SJSA1 (cell line): ENCODE results near the gene FTCD. TPM values are rescaled to one million over a fixed set of nuclear protein-coding genes. Genes with fewer than 3 reads are reported as not detected.
A peak's percentile ranks its signal among the peaks of the same experiment; 100 is the strongest.

ENCODE experiments used
- DNase-seq, 2 experiments: peaks; one replicate each; pipeline ENCODE4 v3.0.0-alpha.2; 2015 to 2020; ENCODE audit warnings: low spot score in 2 of 2, low read depth in 1 of 2
- H3K27ac ChIP-seq: fragments of 250-450 bp; sonication (Bioruptor Pico); 2 replicates; pipeline ENCODE4 v1.5.1; 2020; ENCODE audit warnings: mild to moderate bottlenecking, moderate library complexity
- H3K27me3 ChIP-seq: fragments of 250-450 bp; sonication (Bioruptor Pico); replicated peaks from 2 replicates; pipeline ENCODE4 v1.5.1; 2020; ENCODE audit warnings: mild to moderate bottlenecking, moderate library complexity
- H3K36me3 ChIP-seq: fragments of 250-450 bp; sonication (Bioruptor Pico); 2 replicates; pipeline ENCODE4 v1.5.1; 2020; ENCODE audit warnings: mild to moderate bottlenecking
- H3K4me1 ChIP-seq: fragments of 250-450 bp; sonication (Bioruptor Pico); replicated peaks from 2 replicates; pipeline ENCODE4 v1.6.1; 2021; ENCODE audit warnings: mild to moderate bottlenecking
- H3K4me3 ChIP-seq: fragments of 250-450 bp; sonication (Bioruptor Pico); 2 replicates; pipeline ENCODE4 v1.5.1; 2020; ENCODE audit warnings: mild to moderate bottlenecking
- H3K9me3 ChIP-seq: fragments of 250-450 bp; sonication (Bioruptor Pico); replicated peaks from 2 replicates; pipeline ENCODE4 v1.5.1; 2020; ENCODE audit warnings: mild to moderate bottlenecking
- total RNA-seq: library from RNA; depleted of rRNA; stranded (reverse); fragments of >200 nt; shearing (Covaris generic); gene quantifications from 2 replicates; pipeline ENCODE4 v1.2.3, GENCODE V29; 2014

FTCD gene
- total RNA-seq, 1 experiment from 2014 or later, result not detected

GRCh38 chr21:46157396-46157986, 2.1 kb upstream of the FTCD start:
- Histone ChIP-seq H3K27ac (no peak overlapping the region), H3K27me3 (peaks cover 12% of the 10 kb centered on the region), H3K4me3 (no peak overlapping the region), H3K36me3 (no peaks in the 10 kb centered on the region), H3K9me3 (no peaks in the 10 kb centered on the region), H3K4me1 (peaks cover 7% of the 10 kb centered on the region)
- no peak for DNase-seq

GRCh38 chr21:46156678-46157077, 1.3 kb upstream of the FTCD start:
- Histone ChIP-seq H3K27ac (no peak overlapping the region), H3K36me3 (no peaks in the 10 kb centered on the region), H3K27me3 (peaks cover 7% of the 10 kb centered on the region), H3K4me3 (no peak overlapping the region), H3K9me3 (no peaks in the 10 kb centered on the region), H3K4me1 (peaks cover 7% of the 10 kb centered on the region)
- no peak for DNase-seq

- Histone ChIP-seq H3K4me1 (peaks cover 7% of the 10 kb centered on the region), H3K27me3 (peaks cover 3% of the 10 kb centered on the region), H3K9me3 (no peaks in the 10 kb centered on the region), H3K4me3 (no peak overlapping the region), H3K36me3 (no peaks in the 10 kb centered on the region), H3K27ac (no peak overlapping the region)
- DNase-seq, result no peak
These were observed 933 bp upstream of the FTCD start for GRCh38 chr21:46156378-46156645.

GRCh38 chr21:46154955-46155513, 345 bp downstream of the FTCD start:
- peaks cover 7% of the 10 kb centered on the region for H3K4me1 ChIP-seq
- no peaks in the 10 kb centered on the region for H3K27me3 ChIP-seq
- no peak for DNase-seq
- no peak overlapping the region for H3K27ac ChIP-seq
- H3K36me3 ChIP-seq, result no peaks in the 10 kb centered on the region
- H3K9me3 ChIP-seq, result no peaks in the 10 kb centered on the region
- H3K4me3 ChIP-seq, result no peak overlapping the region

GRCh38 chr21:46154155-46154954, 1.0 kb downstream of the FTCD start:
- H3K27ac ChIP-seq, result no peak overlapping the region
- H3K4me3 ChIP-seq, result no peak overlapping the region
- no peaks in the 10 kb centered on the region for H3K36me3 ChIP-seq
- H3K27me3 ChIP-seq, result no peaks in the 10 kb centered on the region
- peaks cover 7% of the 10 kb centered on the region for H3K4me1 ChIP-seq
- no peaks in the 10 kb centered on the region for H3K9me3 ChIP-seq
- peak in 1 of 2 experiments; percentile 44 for DNase-seq

GRCh38 chr21:46153247-46154154, 1.9 kb downstream of the FTCD start:
- Histone ChIP-seq H3K27me3 (no peaks in the 10 kb centered on the region), H3K4me3 (no peak overlapping the region)
- DNase-seq, result peak; percentile 34 to 65

GRCh38 chr21:46152927-46153246, 2.5 kb downstream of the FTCD start:
- H3K4me3 ChIP-seq, result no peak overlapping the region
- peaks cover 7% of the 10 kb centered on the region for H3K4me1 ChIP-seq
- no peak for DNase-seq
- no peaks in the 10 kb centered on the region for H3K36me3 ChIP-seq
- no peaks in the 10 kb centered on the region for H3K9me3 ChIP-seq
- no peaks in the 10 kb centered on the region for H3K27me3 ChIP-seq
- no peak overlapping the region for H3K27ac ChIP-seq

More at GRCh38 chr21:46153247-46154154, 1.9 kb downstream of the FTCD start:
- Histone ChIP-seq H3K4me1 (peaks cover 7% of the 10 kb centered on the region), H3K36me3 (no peaks in the 10 kb centered on the region), H3K9me3 (no peaks in the 10 kb centered on the region), H3K27ac (no peak overlapping the region)

GRCh38 chr21:46151989-46152926, 3.1 kb downstream of the FTCD start:
- no peak overlapping the region for H3K4me3 ChIP-seq
- DNase-seq, result peak in 1 of 2 experiments; percentile 41
- no peaks in the 10 kb centered on the region for H3K36me3 ChIP-seq
- no peaks in the 10 kb centered on the region for H3K9me3 ChIP-seq
- no peak overlapping the region for H3K27ac ChIP-seq
- no peaks in the 10 kb centered on the region for H3K27me3 ChIP-seq
- peaks cover 7% of the 10 kb centered on the region for H3K4me1 ChIP-seq

- no peaks in the 10 kb centered on the region for H3K27me3 ChIP-seq
- H3K4me3 ChIP-seq, result no peak overlapping the region
- no peak overlapping the region for H3K27ac ChIP-seq
- H3K9me3 ChIP-seq, result no peaks in the 10 kb centered on the region
- no peaks in the 10 kb centered on the region for H3K36me3 ChIP-seq
- H3K4me1 ChIP-seq, result peaks cover 7% of the 10 kb centered on the region
- peak in 1 of 2 experiments; percentile 46 for DNase-seq
These were observed 4.0 kb downstream of the FTCD start for GRCh38 chr21:46151261-46151988.

GRCh38 chr21:46150491-46151121, 4.8 kb downstream of the FTCD start:
- Histone ChIP-seq H3K27me3 (no peaks in the 10 kb centered on the region), H3K27ac (no peak overlapping the region), H3K4me3 (no peak overlapping the region), H3K4me1 (peaks cover 7% of the 10 kb centered on the region), H3K36me3 (no peaks in the 10 kb centered on the region), H3K9me3 (no peaks in the 10 kb centered on the region)
- DNase-seq, result no peak

- Histone ChIP-seq H3K9me3 (no peaks in the 10 kb centered on the region), H3K4me3 (no peak overlapping the region), H3K27me3 (no peaks in the 10 kb centered on the region), H3K4me1 (peaks cover 7% of the 10 kb centered on the region), H3K36me3 (no peaks in the 10 kb centered on the region), H3K27ac (no peak overlapping the region)
- DNase-seq, result no peak
These were observed 5.3 kb downstream of the FTCD start for GRCh38 chr21:46150073-46150472.

- Histone ChIP-seq H3K27me3 (no peaks in the 10 kb centered on the region), H3K36me3 (no peaks in the 10 kb centered on the region), H3K4me3 (no peak overlapping the region), H3K4me1 (peaks cover 7% of the 10 kb centered on the region), H3K9me3 (no peaks in the 10 kb centered on the region), H3K27ac (no peak overlapping the region)
- no peak for DNase-seq
These were observed 6.0 kb downstream of the FTCD start for GRCh38 chr21:46149205-46149901.
